Endothelial cell of umbilical vein (primary cell): Measurements from ENCODE around the gene ITGB2. TPM values are rescaled to one million over a fixed set of nuclear protein-coding genes. Genes with fewer than 3 reads are reported as not detected.

Experiments used
- BruUV-seq: library from RNA; stranded (reverse); fragments of 400-500 nt; replicated peaks from 2 replicates; lab custom pipeline; 2021; lab: Mats Ljungman, UMichigan
- CTCF ChIA-PET: fragments of 300-600, 350-600 bp; sonication (Branson Sonifier 250); formaldehyde crosslinking; loops from one replicate; lab custom pipeline; 2021; ENCODE audit warnings: antibody characterized with exemption, inconsistent platforms; lab: Charles Lee
- POLR2A ChIA-PET: fragments of 300-600, 350-600 bp; sonication (Branson Sonifier 250); formaldehyde crosslinking; loops from one replicate; lab custom pipeline; 2021; ENCODE audit warnings: antibody characterized with exemption, inconsistent platforms; lab: Charles Lee
- DNase-seq: peaks from one replicate; pipeline ENCODE4 v3.0.0-alpha.2; 2011; ENCODE audit warnings: low read depth, low spot score
- FAIRE-seq: peaks from 2 replicates; lab custom pipeline; 2011; peaks lifted over from hg19 to GRCh38; lab: Jason Lieb, UNC
- H2AFZ ChIP-seq: 2 replicates; pipeline ENCODE4 v1.6.0; 2012; ENCODE audit warnings: low read depth, low read length, control low read depth, inconsistent platforms
- H3K27ac ChIP-seq: 2 replicates; pipeline ENCODE4 v1.5.1; 2011; ENCODE audit warnings: low read depth, mild to moderate bottlenecking, control low read depth, low read length, moderate library complexity; ENCODE audit not compliant: insufficient read depth
- H3K27me3 ChIP-seq, 2 experiments: 2 replicates each; pipeline versions ENCODE4 v1.6.0 to v1.6.1; 2011; ENCODE audit warnings: low read length in 2 of 2, mixed read lengths in 1 of 2; ENCODE audit not compliant: control insufficient read depth in 2 of 2, insufficient read depth in 2 of 2
- H3K36me3 ChIP-seq, 2 experiments: 2 replicates in 1 of 2; 3 replicates in 1 of 2; pipeline ENCODE4 v1.5.1; 2011; ENCODE audit warnings: low read length in 2 of 2, mild to moderate bottlenecking in 1 of 2, moderate library complexity in 1 of 2; ENCODE audit not compliant: control insufficient read depth in 2 of 2, insufficient read depth in 2 of 2; ENCODE audit errors: extremely low read depth in 1 of 2
- H3K4me1 ChIP-seq: 3 replicates; pipeline ENCODE4 v1.5.1; 2011; ENCODE audit warnings: mild to moderate bottlenecking, low read length; ENCODE audit not compliant: control insufficient read depth, insufficient read depth; ENCODE audit errors: extremely low read depth
- H3K4me2 ChIP-seq: 2 replicates; pipeline ENCODE4 v1.6.1; 2011; ENCODE audit warnings: low read length, control low read depth, mixed read lengths; ENCODE audit not compliant: insufficient read depth
- H3K4me3 ChIP-seq, 3 experiments: fragments of 200-600 bp in 1 of 3; sonication (generic), shearing (Covaris generic) in 1 of 3; replicated peaks in 1 of 3; 2 replicates each; pipeline ENCODE4 v1.5.1; 2011 to 2016; ENCODE audit warnings: control low read depth in 3 of 3, low read length in 3 of 3, mild to moderate bottlenecking in 2 of 3, inconsistent platforms in 1 of 3, low read depth in 1 of 3, moderate library complexity in 1 of 3; ENCODE audit not compliant: insufficient read depth in 1 of 3
- H3K79me2 ChIP-seq: 2 replicates; pipeline ENCODE4 v1.6.0; 2012; ENCODE audit warnings: low read length, inconsistent platforms; ENCODE audit not compliant: control insufficient read depth, insufficient read depth
- H3K9ac ChIP-seq: replicated peaks from 2 replicates; pipeline ENCODE3; 2011; ENCODE audit warnings: low read length, control low read depth; ENCODE audit not compliant: insufficient read depth; ENCODE audit errors: extremely low read depth
- H3K9me1 ChIP-seq: replicated peaks from 3 replicates; pipeline ENCODE4 v1.6.0; 2011; ENCODE audit warnings: mild to moderate bottlenecking, low read length; ENCODE audit not compliant: control insufficient read depth, insufficient read depth; ENCODE audit errors: extremely low read depth
- H3K9me3 ChIP-seq: replicated peaks from 2 replicates; pipeline ENCODE4 v1.5.1; 2012; ENCODE audit warnings: low read length, inconsistent platforms; ENCODE audit not compliant: control insufficient read depth, insufficient read depth
- H4K20me1 ChIP-seq: replicated peaks from 2 replicates; pipeline ENCODE3; 2011; ENCODE audit warnings: mild to moderate bottlenecking, low read length; ENCODE audit not compliant: control insufficient read depth, insufficient read depth; ENCODE audit errors: extremely low read depth
- EZH2 ChIP-seq: IDR thresholded peaks from 2 replicates; pipeline ENCODE4 v1.6.1; 2012; ENCODE audit warnings: borderline replicate concordance, low read depth, mild to moderate bottlenecking, moderate library complexity, low read length, inconsistent platforms; ENCODE audit not compliant: severe bottlenecking
- FOS ChIP-seq: IDR thresholded peaks from 2 replicates; pipeline ENCODE4 v1.6.1; 2011; ENCODE audit warnings: mild to moderate bottlenecking, low read length, moderate library complexity, borderline replicate concordance; ENCODE audit not compliant: insufficient read depth
- GATA2 ChIP-seq: IDR thresholded peaks from 2 replicates; pipeline ENCODE4 v1.7.0; 2011; ENCODE audit warnings: low read depth, mild to moderate bottlenecking, moderate library complexity, mixed read lengths, low read length; ENCODE audit not compliant: insufficient read length, insufficient read depth
- JUN ChIP-seq: IDR thresholded peaks from 2 replicates; pipeline ENCODE4 v1.6.1; 2011; ENCODE audit warnings: borderline replicate concordance, low read depth; ENCODE audit not compliant: insufficient read length, insufficient read depth
- MYC ChIP-seq: IDR thresholded peaks from one replicate; pipeline ENCODE4 v1.6.1; 2011; ENCODE audit warnings: mild to moderate bottlenecking, low read depth, low read length
- POLR2A ChIP-seq: IDR thresholded peaks from 2 replicates; pipeline ENCODE4 v1.6.1; 2012; ENCODE audit warnings: low read depth, mild to moderate bottlenecking, control low read depth, low read length
- POLR2AphosphoS5 ChIP-seq: IDR thresholded peaks from 2 replicates; pipeline ENCODE4 v1.6.1; 2012; ENCODE audit warnings: low read depth, mild to moderate bottlenecking, control low read depth, low read length, moderate library complexity; ENCODE audit not compliant: insufficient read depth
- dilution Hi-C: fragments of 300-500 bp; cut with MboI; formaldehyde crosslinking; loops from one replicate; pipeline ENCODE4 v1.15.0; 2019; ENCODE audit warnings: low sequenced_read_pairs; ENCODE audit not compliant: extremely low pct_ligation_motif_present
- intact Hi-C: fragments of 100-400 bp; cut with micrococcal nuclease; formaldehyde crosslinking; loops from one replicate; pipeline ENCODE4 v1.10.0; 2022
- polyA plus RNA-seq, 4 experiments: library from polyadenylated mRNA; depleted of rRNA in 3 of 4; stranded (reverse) in 3 of 4; unstranded in 1 of 4; fragments of >200 nt; gene quantifications; 2 replicates each; pipeline versions ENCODE4 v1.2.1 to v1.2.3, GENCODE V29; 2011 to 2012; ENCODE audit warnings: missing spikeins in 1 of 4
- total RNA-seq: library from RNA; stranded (reverse); gene quantifications from 2 replicates; pipeline ENCODE4 v1.2.3, GENCODE V29; 2021
- TF ChIP-seq, protein P1 (sequence below), 2 donors: IDR thresholded peaks; 1 replicate in 1 of 2; 2 replicates in 1 of 2; pipeline ENCODE4 v1.5.1; 2011; ENCODE audit warnings: low read length in 2 of 2, mild to moderate bottlenecking in 2 of 2, moderate library complexity in 2 of 2, control low read depth in 1 of 2, inconsistent platforms in 1 of 2, low read depth in 1 of 2; ENCODE audit not compliant: insufficient read depth in 1 of 2; ENCODE audit errors: extremely low read depth in 1 of 2
- TF ChIP-seq, protein P2 (sequence below): IDR thresholded peaks from 2 replicates; pipeline ENCODE4 v1.6.1; 2011; ENCODE audit not compliant: insufficient read depth, insufficient read length

Gene ITGB2
- total and polyA plus RNA-seq, 2 donors (not counting 3 experiments of a cell fraction or from before 2014, with no cell fraction given): 0.39 to 0.91 TPM

DNA sequence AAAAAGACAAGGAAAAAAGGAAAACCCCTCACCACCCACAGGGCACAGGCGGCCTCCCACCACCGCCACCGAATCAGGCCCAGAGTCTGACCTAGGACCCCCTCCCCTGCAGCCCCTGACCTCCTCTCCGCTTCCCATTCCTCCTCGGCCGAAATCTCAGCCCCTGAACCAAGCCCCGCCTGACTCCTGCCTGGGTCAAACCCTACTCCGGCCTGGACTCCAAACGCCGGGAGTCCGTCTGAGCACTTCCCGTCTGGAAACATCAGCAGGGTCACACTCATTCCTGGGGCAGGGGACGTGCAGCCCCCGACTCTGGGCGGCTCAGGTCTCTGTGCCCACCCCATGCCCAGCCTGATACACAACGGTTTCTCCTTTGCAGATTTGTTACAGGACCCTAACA lies 76.4 kb downstream of the ITGB2 start:
- no peak for DNase-seq
- dilution Hi-C loops: no loop called here
- no peak for TF ChIP-seq FOS
- no peak overlapping the region for H3K4me2 ChIP-seq
- H3K4me3 ChIP-seq: no peak overlapping the region
- H3K4me1 ChIP-seq: peaks cover 16% of the 10 kb centered on the region
- H3K9ac ChIP-seq: no peak overlapping the region
- intact Hi-C loops: no loop called here
- no peak overlapping the region for H3K27ac ChIP-seq
- no peaks in the 10 kb centered on the region for H4K20me1 ChIP-seq
- no TSS peak for BruUV-seq
- H3K9me1 ChIP-seq: no peaks in the 10 kb centered on the region
- H3K9me3 ChIP-seq: no peaks in the 10 kb centered on the region
- no peak overlapping the region for H2AFZ ChIP-seq
- peaks cover 6 to 7% of the 10 kb centered on the region in 2 experiments for H3K36me3 ChIP-seq
- peaks cover 2 to 4% of the 10 kb centered on the region in 2 experiments for H3K27me3 ChIP-seq
- FAIRE-seq: no peak
- ChIA-PET POLR2A (no interaction called here), CTCF (no interaction called here)
- no peaks in the 10 kb centered on the region for H3K79me2 ChIP-seq

DNA sequence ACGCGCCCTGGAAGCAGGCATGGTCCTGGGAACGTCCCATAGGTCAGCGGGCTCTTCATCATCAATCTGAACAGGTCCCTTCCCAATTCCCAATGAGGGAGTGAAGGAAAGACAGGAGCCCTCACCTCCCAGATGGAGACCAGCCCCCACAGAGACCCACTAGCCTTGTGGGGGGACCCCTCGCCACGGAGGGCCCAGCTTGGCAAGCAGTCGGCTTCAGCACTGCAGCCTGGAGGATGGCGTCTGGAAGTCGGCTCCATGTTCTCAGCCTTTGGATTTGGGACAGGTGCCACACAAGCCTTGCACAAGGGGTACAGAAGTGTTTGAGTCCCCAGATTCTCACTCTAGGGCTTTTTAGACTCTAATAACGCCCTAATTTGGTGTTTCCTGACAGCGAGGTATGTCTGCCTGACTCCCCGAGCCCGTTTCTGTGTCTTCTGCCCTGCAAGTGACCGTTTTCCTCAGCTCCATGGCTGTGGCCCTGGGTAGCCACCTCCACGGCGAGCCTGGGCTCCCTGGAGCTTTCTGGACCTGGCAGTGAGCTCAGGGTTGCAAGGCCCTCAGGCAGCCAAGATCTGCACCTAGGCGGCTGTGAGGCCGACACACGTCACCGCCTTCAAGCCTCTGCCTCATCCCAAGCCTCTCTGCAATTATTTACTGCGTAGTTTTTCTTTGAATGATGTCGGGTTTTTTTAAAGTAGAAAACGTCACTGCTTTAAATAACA lies 77.8 kb downstream of the ITGB2 start:
- Histone ChIP-seq H3K4me1 (peaks cover 16% of the 10 kb centered on the region), H3K36me3 (no peaks in the 10 kb centered on the region), H3K9ac (no peak overlapping the region), H3K27ac (no peak overlapping the region), H3K9me3 (no peaks in the 10 kb centered on the region), H3K79me2 (no peaks in the 10 kb centered on the region), H3K4me2 (no peak overlapping the region), H3K9me1 (no peaks in the 10 kb centered on the region), H3K27me3 (peaks cover 2 to 4% of the 10 kb centered on the region in 2 experiments), H4K20me1 (no peaks in the 10 kb centered on the region), H3K4me3 (no peak overlapping the region), H2AFZ (no peak overlapping the region)
- no TSS peak for BruUV-seq
- dilution Hi-C loops: no loop called here
- DNase-seq (no peak), FAIRE-seq (no peak)
- CTCF ChIA-PET: no interaction called here
- intact Hi-C loops: no loop called here
- POLR2A ChIA-PET: no interaction called here
- TF ChIP-seq, protein P1, sequence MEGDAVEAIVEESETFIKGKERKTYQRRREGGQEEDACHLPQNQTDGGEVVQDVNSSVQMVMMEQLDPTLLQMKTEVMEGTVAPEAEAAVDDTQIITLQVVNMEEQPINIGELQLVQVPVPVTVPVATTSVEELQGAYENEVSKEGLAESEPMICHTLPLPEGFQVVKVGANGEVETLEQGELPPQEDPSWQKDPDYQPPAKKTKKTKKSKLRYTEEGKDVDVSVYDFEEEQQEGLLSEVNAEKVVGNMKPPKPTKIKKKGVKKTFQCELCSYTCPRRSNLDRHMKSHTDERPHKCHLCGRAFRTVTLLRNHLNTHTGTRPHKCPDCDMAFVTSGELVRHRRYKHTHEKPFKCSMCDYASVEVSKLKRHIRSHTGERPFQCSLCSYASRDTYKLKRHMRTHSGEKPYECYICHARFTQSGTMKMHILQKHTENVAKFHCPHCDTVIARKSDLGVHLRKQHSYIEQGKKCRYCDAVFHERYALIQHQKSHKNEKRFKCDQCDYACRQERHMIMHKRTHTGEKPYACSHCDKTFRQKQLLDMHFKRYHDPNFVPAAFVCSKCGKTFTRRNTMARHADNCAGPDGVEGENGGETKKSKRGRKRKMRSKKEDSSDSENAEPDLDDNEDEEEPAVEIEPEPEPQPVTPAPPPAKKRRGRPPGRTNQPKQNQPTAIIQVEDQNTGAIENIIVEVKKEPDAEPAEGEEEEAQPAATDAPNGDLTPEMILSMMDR (IDR thresholded peaks at IDR 0.05; ENCODE audit: extremely low read depth in 1 of 2, insufficient read depth in 1 of 2, low read depth in 1 of 2, low read length in 2 of 2): no peak
- TF ChIP-seq EZH2 (no peak), POLR2AphosphoS5 (no peak), MYC (no peak), GATA2 (no peak), JUN (no peak), POLR2A (no peak), FOS (no peak)
- TF ChIP-seq, protein P2, sequence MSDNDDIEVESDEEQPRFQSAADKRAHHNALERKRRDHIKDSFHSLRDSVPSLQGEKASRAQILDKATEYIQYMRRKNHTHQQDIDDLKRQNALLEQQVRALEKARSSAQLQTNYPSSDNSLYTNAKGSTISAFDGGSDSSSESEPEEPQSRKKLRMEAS: no peak
